Activated CD4-positive, alpha-beta memory T cell treated with anti-CD3 and anti-CD28 coated beads for 36 hours (primary cell): Measurements from ENCODE around the gene MOB2. TPM values are rescaled to one million over a fixed set of nuclear protein-coding genes. Genes with fewer than 3 reads are reported as not detected.

Experiments used
- CTCF ChIA-PET: fragments of 350-600 bp; sonication (Branson Sonifier 250); formaldehyde crosslinking; loops from one replicate; lab custom pipeline; 2021; ENCODE audit warnings: antibody characterized with exemption, inconsistent platforms; lab: Charles Lee
- POLR2A ChIA-PET: fragments of 350-600 bp; sonication (Branson Sonifier 250); formaldehyde crosslinking; loops from one replicate; lab custom pipeline; 2021; ENCODE audit warnings: antibody characterized with exemption; lab: Charles Lee
- DNase-seq: peaks from one replicate; pipeline ENCODE4 v3.0.0-alpha.2; 2020
- H3K27ac Mint-ChIP-seq: one replicate; pipeline ENCODE4 v1.8.0; 2021; ENCODE audit warnings: mixed read lengths
- H3K27me3 Mint-ChIP-seq: one replicate; pipeline ENCODE4 v1.8.0; 2021; ENCODE audit warnings: mixed read lengths
- H3K36me3 Mint-ChIP-seq: one replicate; pipeline ENCODE4 v1.8.0; 2021; ENCODE audit warnings: mixed read lengths
- H3K4me1 Mint-ChIP-seq: one replicate; pipeline ENCODE4 v1.8.0; 2021; ENCODE audit warnings: low read depth, mixed read lengths
- H3K4me3 Mint-ChIP-seq: one replicate; pipeline ENCODE4 v1.8.0; 2021; ENCODE audit warnings: mild to moderate bottlenecking, mixed read lengths
- H3K9me3 Mint-ChIP-seq: one replicate; pipeline ENCODE4 v1.8.0; 2021; ENCODE audit warnings: mixed read lengths
- intact Hi-C: fragments of 100-400 bp; cut with micrococcal nuclease; formaldehyde crosslinking; loops from one replicate; pipeline ENCODE4 v1.15.1; 2023
- total RNA-seq, 2 experiments: library from RNA; stranded (reverse); gene quantifications; one replicate each; pipeline ENCODE4 v1.2.3, GENCODE V29; 2021

Gene MOB2
- total RNA-seq, 2 experiments from 2014 or later = 15.9 to 17.9 TPM

DNA sequence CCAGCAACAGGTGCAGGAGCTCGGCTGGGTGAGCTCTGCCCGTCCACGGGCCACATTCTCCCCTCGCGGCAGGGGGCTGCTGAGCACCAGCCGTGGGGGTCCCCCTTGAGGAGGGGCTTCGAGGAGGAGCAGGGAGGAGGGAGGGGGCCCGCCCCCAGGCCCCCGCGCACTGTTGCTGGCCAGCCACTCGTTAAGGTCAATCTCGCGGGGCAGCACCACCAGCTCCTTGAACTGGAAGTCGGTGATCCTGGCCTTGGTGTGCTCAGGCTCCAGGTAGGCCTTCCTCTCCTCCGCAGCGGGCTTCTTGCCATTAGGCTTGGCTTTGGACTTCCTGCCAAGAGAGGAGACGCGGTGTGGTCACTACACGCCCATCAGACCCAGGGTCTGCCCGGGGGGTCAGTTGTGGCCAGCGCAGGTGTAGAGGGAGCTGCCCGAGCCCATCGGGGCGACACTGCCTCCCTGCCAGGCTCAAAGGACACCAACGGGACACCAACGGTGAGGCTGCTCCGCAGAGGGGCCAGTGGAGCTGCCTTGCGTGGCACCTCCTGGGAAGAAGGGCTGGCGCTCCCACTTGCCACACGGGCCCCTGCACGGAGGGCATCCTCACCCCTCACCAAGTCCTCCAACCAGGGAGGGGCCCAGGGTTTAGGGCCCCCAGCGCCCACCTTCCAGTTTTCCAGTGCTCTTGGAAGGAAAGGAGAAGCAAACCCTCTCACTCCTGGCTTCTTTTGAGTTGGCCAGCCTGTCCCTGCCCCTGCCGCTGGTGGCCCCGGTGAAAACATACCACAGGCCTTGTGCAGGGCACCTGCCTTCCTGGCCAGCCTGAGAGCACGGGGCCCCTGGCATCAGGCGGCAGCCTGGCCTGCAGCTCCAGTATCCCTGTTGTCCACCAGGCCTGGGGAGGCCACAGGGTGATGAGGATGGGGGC is 5.8 kb downstream of the MOB2 start:
- CTCF ChIA-PET = no interaction called here
- intact Hi-C loops = no loop called here

DNA sequence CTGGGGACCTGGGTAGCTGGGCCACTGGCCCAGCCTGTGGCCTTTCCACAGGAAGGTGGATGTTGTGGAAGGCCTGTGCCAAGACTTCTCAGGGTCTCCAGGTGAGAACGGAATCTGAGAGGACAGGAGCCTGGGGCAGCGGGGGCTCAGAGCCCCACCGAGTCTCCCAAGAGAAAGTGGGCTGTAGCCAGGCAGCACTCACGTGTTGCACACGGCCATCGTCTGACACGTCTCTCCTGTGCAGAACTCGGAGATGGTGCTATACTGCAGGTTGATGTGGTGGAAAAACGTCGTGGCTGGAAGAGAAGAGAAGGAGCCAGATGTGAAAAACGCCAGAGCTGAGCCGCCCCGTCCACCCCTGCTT is 6.4 kb downstream of the MOB2 start:
- Mint-ChIP-seq H3K27me3 (no peaks in the 10 kb centered on the region), H3K27ac (no peak overlapping the region), H3K9me3 (no peaks in the 10 kb centered on the region), H3K36me3 (peaks cover 8% of the 10 kb centered on the region), H3K4me3 (no peak overlapping the region), H3K4me1 (peaks cover 2% of the 10 kb centered on the region)
- intact Hi-C loops = no loop called here
- ChIA-PET POLR2A (no interaction called here), CTCF (no interaction called here)
- no peak for DNase-seq

More for the DNA sequence above, 5.8 kb downstream of the MOB2 start:
- Mint-ChIP-seq H3K27me3 (no peaks in the 10 kb centered on the region), H3K4me1 (peaks cover 7% of the 10 kb centered on the region), H3K27ac (no peak overlapping the region), H3K4me3 (no peak overlapping the region), H3K9me3 (no peaks in the 10 kb centered on the region), H3K36me3 (peaks cover 7% of the 10 kb centered on the region)
- POLR2A ChIA-PET = no interaction called here
- no peak for DNase-seq

DNA sequence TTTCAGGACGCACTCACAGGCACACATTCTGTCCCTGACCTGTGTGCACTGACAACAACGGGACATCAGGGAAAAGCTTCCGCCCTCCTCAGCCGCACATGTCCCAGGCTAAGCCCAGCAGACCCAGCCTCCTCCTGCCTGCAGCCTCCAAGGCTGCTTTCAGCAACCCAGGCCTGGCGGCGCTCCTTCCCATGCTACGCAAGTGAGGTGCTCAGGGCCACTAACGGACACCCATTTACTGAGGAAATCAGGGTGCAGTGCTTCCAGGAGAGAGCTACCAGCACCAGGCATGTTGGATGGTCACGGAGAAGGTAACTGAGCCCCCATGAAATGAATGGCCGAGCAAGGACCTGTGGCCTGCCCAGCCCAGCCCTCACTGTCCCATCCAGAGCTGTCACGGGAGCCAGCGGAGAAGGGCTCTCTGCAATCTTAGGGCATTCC is 6.9 kb downstream of the MOB2 start:
- no peaks in the 10 kb centered on the region for H3K27me3 Mint-ChIP-seq
- no peak overlapping the region for H3K27ac Mint-ChIP-seq
- ChIA-PET CTCF (no interaction called here), POLR2A (no interaction called here)
- no peaks in the 10 kb centered on the region for H3K4me1 Mint-ChIP-seq
- peaks cover 9% of the 10 kb centered on the region for H3K36me3 Mint-ChIP-seq
- no peaks in the 10 kb centered on the region for H3K9me3 Mint-ChIP-seq
- intact Hi-C loops = no loop called here
- DNase-seq = no peak
- H3K4me3 Mint-ChIP-seq = no peak overlapping the region

DNA sequence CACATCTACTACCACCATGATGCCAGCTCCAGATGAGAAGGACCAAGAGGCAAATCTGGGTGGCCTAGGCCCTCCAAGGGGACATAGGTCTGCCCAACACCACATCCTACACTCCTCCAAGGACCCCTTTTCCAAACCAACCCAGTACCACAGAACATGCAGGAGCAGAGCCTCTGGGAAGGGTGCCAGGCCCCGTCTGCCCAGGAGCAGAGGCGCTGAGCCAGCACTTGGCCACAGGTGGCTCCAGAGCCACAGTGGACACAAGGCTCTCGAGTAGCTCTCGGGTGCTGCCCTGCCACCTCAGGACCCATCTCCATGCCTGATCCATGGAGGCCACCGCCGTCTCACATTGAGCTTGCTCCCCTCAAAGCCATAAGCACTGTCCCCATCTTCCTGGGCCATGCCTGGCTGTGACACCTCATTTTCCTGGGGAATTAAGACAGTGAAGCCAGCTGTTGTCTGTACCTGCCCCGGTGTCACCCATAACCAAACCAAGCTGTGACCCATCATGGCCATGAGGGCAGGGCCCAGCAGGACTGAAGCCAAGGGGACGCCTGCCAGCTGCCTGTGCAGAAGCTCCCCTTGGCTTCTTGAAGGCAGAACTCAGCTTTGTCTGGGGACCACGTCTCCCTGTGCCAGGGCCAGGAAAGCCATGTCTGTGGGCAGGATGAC is 7.4 kb downstream of the MOB2 start:
- Mint-ChIP-seq H3K4me1 (no peaks in the 10 kb centered on the region), H3K4me3 (no peak overlapping the region), H3K9me3 (no peaks in the 10 kb centered on the region), H3K27ac (no peak overlapping the region), H3K27me3 (no peaks in the 10 kb centered on the region), H3K36me3 (peaks cover 9% of the 10 kb centered on the region)
- no peak for DNase-seq
- intact Hi-C loops = no loop called here
- POLR2A ChIA-PET = no interaction called here
- CTCF ChIA-PET = no interaction called here

DNA sequence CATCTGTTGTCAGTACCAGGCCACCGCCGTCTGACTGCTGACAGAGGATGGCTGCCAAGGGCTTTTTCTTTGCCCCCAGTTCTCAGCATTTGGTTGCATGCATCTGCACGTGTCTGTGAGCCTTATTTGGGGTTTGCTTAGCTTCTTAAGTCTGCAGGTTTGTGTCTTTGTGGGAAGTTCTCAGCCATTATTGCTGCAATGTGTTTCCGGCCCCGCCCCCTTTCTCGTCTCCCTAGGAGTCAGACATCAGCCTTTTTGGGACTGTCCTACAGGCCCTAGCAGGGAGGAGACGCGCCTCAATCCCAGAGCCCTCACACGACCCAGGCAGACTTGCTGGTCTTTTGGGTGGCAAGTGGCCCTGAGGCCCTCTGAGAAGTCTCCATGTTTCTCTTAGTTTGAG is 8.0 kb downstream of the MOB2 start:
- Mint-ChIP-seq H3K36me3 (peaks cover 9% of the 10 kb centered on the region), H3K27ac (no peak overlapping the region), H3K4me1 (no peaks in the 10 kb centered on the region), H3K27me3 (no peaks in the 10 kb centered on the region), H3K9me3 (no peaks in the 10 kb centered on the region), H3K4me3 (no peak overlapping the region)
- intact Hi-C loops = no loop called here
- ChIA-PET CTCF (no interaction called here), POLR2A (no interaction called here)
- DNase-seq = no peak

DNA sequence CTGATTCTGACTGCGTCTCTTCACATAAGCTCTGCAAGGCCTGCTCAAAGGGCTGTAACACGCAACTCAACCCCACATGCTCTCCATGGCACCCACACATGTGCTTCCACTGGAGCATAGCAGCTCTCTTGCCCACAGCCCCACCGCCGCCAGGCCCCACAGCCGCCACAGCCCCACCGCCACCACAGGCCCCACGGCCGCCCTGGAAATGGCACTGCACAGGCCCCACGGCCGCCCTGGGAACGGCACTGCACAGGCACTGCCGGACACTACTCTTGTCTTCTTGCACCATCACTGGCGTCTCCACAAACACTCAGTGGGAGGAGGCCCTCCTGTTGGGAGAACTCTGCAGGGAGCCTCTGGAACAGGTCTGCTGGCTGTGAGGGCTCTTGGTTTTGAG is 8.6 kb downstream of the MOB2 start:
- Mint-ChIP-seq H3K36me3 (peaks cover 9% of the 10 kb centered on the region), H3K27me3 (no peaks in the 10 kb centered on the region), H3K9me3 (no peaks in the 10 kb centered on the region), H3K4me3 (no peak overlapping the region), H3K4me1 (no peaks in the 10 kb centered on the region), H3K27ac (no peak overlapping the region)
- ChIA-PET CTCF (no interaction called here), POLR2A (no interaction called here)
- no peak for DNase-seq
- intact Hi-C loops = no loop called here

DNA sequence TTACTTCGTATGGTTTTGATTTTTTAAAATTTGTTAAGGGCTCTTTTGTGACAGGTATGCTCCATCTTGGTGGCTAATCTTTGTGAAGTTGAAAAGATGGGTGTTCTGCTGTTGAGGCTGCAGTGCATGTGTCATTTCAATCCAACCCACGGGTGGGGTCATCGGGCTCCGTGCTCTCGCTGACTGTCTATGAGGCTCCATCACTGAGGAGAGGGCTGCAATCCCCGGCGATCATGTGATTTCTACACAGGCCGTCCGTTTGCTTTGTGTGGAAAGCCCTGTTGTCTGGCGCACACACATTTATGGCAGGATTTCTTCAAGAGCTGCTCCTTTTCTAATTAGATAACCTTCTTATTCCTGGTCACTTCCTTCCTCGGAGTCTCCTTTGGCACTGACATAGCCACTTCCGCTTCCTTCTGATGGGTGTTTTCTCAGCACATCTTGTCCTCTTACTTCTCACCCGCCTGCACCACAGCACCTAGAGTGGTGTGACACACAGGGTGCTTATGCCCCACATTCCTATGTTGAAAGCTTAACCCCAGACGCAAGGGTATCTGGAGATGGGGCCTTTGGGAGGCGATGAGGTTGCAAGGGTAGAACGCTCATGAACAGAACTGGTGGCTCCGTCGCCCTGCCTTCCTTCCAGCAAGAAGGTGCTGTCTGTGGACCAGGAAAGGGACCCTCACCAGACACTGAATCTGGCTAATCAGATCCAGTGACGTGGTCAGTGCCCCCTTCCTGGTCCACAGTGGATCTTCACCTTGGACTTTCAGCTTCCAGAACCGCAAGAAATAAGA is 9.4 kb downstream of the MOB2 start:
- H3K27ac Mint-ChIP-seq = no peak overlapping the region
- no peaks in the 10 kb centered on the region for H3K27me3 Mint-ChIP-seq
- intact Hi-C loops = no loop called here
- H3K9me3 Mint-ChIP-seq = no peaks in the 10 kb centered on the region
- H3K36me3 Mint-ChIP-seq = peaks cover 9% of the 10 kb centered on the region
- CTCF ChIA-PET = interaction anchor here (0.6 kb wide), 1 partner anchor 432 kb away, joined by 3 read pairs; no protein-coding TSS in a partner anchor
- no peaks in the 10 kb centered on the region for H3K4me1 Mint-ChIP-seq
- H3K4me3 Mint-ChIP-seq = no peak overlapping the region
- POLR2A ChIA-PET = no interaction called here
- DNase-seq = no peak

DNA sequence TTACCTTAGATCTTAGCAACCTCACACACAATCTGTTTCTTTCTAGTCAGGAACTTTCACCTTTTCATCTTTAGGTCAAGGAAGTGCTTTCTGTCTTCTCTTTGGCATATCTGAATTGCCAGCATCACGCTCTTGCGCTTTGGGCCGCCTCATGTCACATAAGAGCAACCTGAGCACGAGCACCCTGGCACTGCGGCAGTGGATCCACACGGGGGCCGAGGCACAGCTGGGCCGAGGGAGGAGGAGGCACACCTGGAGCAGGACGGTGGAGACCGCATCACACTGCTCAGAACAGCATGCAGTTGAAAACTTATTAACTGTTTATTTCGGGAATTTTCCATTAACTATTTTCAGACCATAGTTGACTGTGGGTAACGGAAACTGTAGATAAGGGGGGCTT is 10.7 kb downstream of the MOB2 start:
- no peak for DNase-seq
- CTCF ChIA-PET = no interaction called here
- Mint-ChIP-seq H3K27ac (no peak overlapping the region), H3K4me1 (no peaks in the 10 kb centered on the region), H3K9me3 (no peaks in the 10 kb centered on the region), H3K4me3 (no peak overlapping the region), H3K27me3 (no peaks in the 10 kb centered on the region), H3K36me3 (peaks cover 9% of the 10 kb centered on the region)
- POLR2A ChIA-PET = no interaction called here
- intact Hi-C loops = no loop called here

DNA sequence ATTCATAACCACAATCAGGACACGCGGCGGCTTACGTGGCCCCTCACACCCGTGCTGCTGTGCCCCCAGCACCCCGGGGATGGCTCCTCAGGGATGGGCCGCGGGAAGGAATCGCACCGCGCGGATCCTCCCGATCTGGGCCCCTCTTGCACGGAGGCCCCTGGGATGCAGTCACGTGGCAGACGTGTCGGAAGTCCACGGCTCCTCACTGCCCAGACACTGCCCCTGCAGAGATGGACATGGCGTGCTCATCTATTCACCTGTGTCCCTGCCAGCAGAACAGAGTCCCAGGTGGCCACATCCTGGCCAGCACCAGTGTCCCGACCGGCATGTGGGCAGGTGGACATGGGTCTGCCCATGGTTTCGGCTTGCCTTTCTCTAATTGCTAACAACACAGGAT is 12.8 kb downstream of the MOB2 start:
- no peak for DNase-seq
- H3K4me3 Mint-ChIP-seq = no peak overlapping the region
- POLR2A ChIA-PET = no interaction called here
- CTCF ChIA-PET = no interaction called here
- H3K36me3 Mint-ChIP-seq = peaks cover 6% of the 10 kb centered on the region
- intact Hi-C loops = no loop called here
- H3K27me3 Mint-ChIP-seq = no peaks in the 10 kb centered on the region
- H3K27ac Mint-ChIP-seq = no peak overlapping the region
- no peaks in the 10 kb centered on the region for H3K9me3 Mint-ChIP-seq
- H3K4me1 Mint-ChIP-seq = no peaks in the 10 kb centered on the region

DNA sequence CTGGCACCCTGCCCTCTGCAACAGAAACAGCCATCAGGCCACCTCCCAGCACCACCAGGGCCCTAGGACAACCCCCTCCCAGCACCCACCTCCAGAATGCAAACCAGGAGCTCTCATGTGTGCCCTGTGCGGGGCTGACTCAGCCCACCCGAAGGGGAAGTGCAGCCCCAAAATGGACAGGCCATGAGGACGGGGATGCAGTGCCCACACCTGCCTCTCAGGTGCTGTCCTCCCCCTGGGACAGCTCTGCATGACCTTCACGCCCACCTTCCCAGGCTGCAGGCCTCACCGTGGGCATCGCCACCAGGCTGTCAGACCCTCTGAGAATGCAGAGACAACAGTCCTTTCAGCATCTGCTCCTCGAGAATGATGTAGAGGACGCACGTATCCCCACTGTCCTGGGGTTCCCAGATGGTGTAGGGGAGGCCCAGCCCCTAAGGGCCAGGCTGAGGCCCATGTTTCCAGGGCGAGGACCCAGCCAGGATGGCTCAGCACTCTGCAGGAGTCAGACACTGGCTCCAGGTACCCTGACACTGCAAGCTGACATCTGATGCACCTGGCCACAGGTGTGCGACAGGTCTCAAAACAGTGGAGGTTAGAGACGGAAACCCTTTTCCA is 13.5 kb downstream of the MOB2 start:
- no peak overlapping the region for H3K4me3 Mint-ChIP-seq
- no peaks in the 10 kb centered on the region for H3K27me3 Mint-ChIP-seq
- no peaks in the 10 kb centered on the region for H3K9me3 Mint-ChIP-seq
- no peak overlapping the region for H3K27ac Mint-ChIP-seq
- no peaks in the 10 kb centered on the region for H3K4me1 Mint-ChIP-seq
- ChIA-PET POLR2A (no interaction called here), CTCF (interaction anchor here (1.4 kb wide), 1 partner anchor 42 kb away, joined by 3 read pairs; no protein-coding TSS in a partner anchor)
- intact Hi-C loops = no loop called here
- no peak for DNase-seq
- peaks cover 6% of the 10 kb centered on the region for H3K36me3 Mint-ChIP-seq

DNA sequence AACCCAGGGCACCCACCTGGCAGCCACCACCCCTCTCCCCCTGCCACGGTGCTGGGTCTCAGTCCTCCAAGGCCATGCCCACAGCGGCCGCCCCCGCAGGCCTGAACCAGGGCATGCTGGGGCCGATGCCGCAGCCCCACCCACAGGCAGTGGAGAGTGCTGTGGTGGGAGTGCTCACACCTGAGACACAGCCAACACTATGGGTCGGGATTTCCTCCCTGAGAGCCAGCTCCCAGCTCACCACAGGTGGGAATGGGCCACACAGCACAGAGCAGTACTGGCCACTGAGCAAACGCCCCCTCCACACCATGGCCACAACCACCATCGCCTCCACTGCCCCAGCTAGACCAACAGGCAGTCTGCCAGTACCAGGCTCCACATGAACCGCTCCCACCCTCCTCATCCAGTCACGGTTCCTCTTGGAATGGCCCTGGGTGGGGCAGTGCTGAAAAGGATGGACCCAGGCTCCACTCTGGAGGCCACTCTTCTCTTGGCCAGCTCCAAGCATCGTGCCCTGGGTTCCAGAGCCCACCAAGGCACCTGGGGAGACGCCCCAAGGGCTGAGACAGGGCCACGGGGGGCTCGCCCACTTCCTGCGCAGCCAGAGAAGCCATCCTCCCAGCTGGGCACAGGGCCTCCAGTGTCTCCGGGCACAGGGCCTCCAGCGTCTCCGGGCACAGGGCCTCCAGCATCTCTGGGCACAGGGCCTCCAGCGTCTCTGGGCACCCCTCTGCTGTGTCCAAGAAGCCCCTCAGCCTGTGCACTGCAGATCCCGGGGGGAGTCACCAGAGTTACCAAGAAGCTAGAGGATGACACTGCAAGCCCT is 14.2 kb downstream of the MOB2 start:
- Mint-ChIP-seq H3K4me1 (no peaks in the 10 kb centered on the region), H3K4me3 (no peak overlapping the region), H3K9me3 (no peaks in the 10 kb centered on the region), H3K36me3 (peaks cover 1% of the 10 kb centered on the region), H3K27ac (no peak overlapping the region), H3K27me3 (no peaks in the 10 kb centered on the region)
- ChIA-PET CTCF (interaction anchor here (1.4 kb wide), 1 partner anchor 42 kb away, joined by 3 read pairs; no protein-coding TSS in a partner anchor), POLR2A (no interaction called here)
- no peak for DNase-seq
- intact Hi-C loops = no loop called here
